ENCODE data around the gene PSRC1.

The PSRC1 gene

GRCh38 chr1:109257682-109258421 is 25.1 kb downstream of the PSRC1 start:
- DNase-seq (ENCODE audit: low read depth), result no peak

- no peak for DNase-seq (ENCODE audit: low read depth)
These were observed 25.8 kb downstream of the PSRC1 start for GRCh38 chr1:109256971-109257681.

- no peak for DNase-seq (ENCODE audit: low read depth)
These were observed 26.9 kb downstream of the PSRC1 start for GRCh38 chr1:109256085-109256484.

- no peak for DNase-seq (ENCODE audit: low read depth)
These were observed 27.3 kb downstream of the PSRC1 start for GRCh38 chr1:109255678-109256077.

GRCh38 chr1:109255097-109255651 is 27.8 kb downstream of the PSRC1 start:
- DNase-seq (ENCODE audit: low read depth), result no peak

GRCh38 chr1:109254621-109255096 is 28.3 kb downstream of the PSRC1 start:
- DNase-seq (ENCODE audit: low read depth), result no peak

GRCh38 chr1:109253803-109254620 is 28.9 kb downstream of the PSRC1 start:
- no peak for DNase-seq (ENCODE audit: low read depth)

- no peak for DNase-seq (ENCODE audit: low read depth)
These were observed 29.8 kb downstream of the PSRC1 start for GRCh38 chr1:109252893-109253802.

- no peak for DNase-seq (ENCODE audit: low read depth)
These were observed 30.6 kb downstream of the PSRC1 start for GRCh38 chr1:109252167-109252892.

- DNase-seq (ENCODE audit: low read depth), result no peak
These were observed 31.4 kb downstream of the PSRC1 start for GRCh38 chr1:109251277-109252166.

- DNase-seq (ENCODE audit: low read depth), result no peak
These were observed 32.3 kb downstream of the PSRC1 start for GRCh38 chr1:109250454-109251276.

- DNase-seq (ENCODE audit: low read depth), result no peak
These were observed 33.1 kb downstream of the PSRC1 start for GRCh38 chr1:109249654-109250401.

- DNase-seq (ENCODE audit: low read depth), result peak; percentile 10
These were observed 33.9 kb downstream of the PSRC1 start, which contains the start of gene CELSR2 for GRCh38 chr1:109248797-109249629. Gene CELSR2 (plus strand): TSS chr1:109249539. CDS start chr1:109250080, 541 bp downstream.

GRCh38 chr1:109248444-109248796 is 34.5 kb downstream of the PSRC1 start:
- DNase-seq (ENCODE audit: low read depth), result no peak

- DNase-seq (ENCODE audit: low read depth), result no peak
These were observed 35.3 kb downstream of the PSRC1 start for GRCh38 chr1:109247401-109248365.

- no peak for DNase-seq (ENCODE audit: low read depth)
These were observed 36.8 kb downstream of the PSRC1 start for GRCh38 chr1:109246141-109246551.

All from stimulated activated CD8-positive, alpha-beta memory T cell treated with anti-CD3 and anti-CD28 coated beads, Interleukin-15, amount 100 ng/mL, for 1 hour (primary cell).